Ovary (tissue), 9 donors: ENCODE measurements around the gene GJB5. TPM values are rescaled to one million over a fixed set of nuclear protein-coding genes. Genes with fewer than 3 reads are reported as not detected.

Experiments used
- DNase-seq, 5 donors: peaks; one replicate each; pipeline ENCODE4 v3.0.0-alpha.2; 2019 to 2020
- H3K27ac ChIP-seq, 2 donors: fragments of 200-600 bp; one replicate each; pipeline versions ENCODE4 v1.5.1 to v1.8.0; 2019 to 2022
- H3K27me3 ChIP-seq: fragments of 200-600 bp; one replicate; pipeline ENCODE4 v1.8.0; 2022
- H3K36me3 ChIP-seq: fragments of 200-600 bp; sonication (generic); one replicate; pipeline ENCODE4 v1.5.1; 2019
- H3K4me1 ChIP-seq: one replicate; pipeline ENCODE4 v1.8.1; 2013; ENCODE audit warnings: mild to moderate bottlenecking, moderate library complexity; ENCODE audit not compliant: insufficient read depth
- H3K4me3 ChIP-seq: fragments of 200-600 bp; sonication (generic); one replicate; pipeline ENCODE4 v1.5.1; 2017
- H3K9me3 ChIP-seq, 2 donors: fragments of 200-600 bp in 1 of 2; sonication (generic) in 1 of 2; one replicate each; pipeline versions ENCODE4 v1.5.1 to v1.8.1; 2013 to 2019; ENCODE audit warnings: mild to moderate bottlenecking in 1 of 2, moderate library complexity in 1 of 2
- EP300 ChIP-seq: sonication (generic); formaldehyde crosslinking; IDR thresholded peaks from one replicate; pipeline ENCODE4 v1.6.1; 2017; ENCODE audit warnings: antibody characterized with exemption
- POLR2A ChIP-seq: fragments of 450-650 bp; IDR thresholded peaks from one replicate; pipeline ENCODE4 v1.6.1; 2017; ENCODE audit warnings: antibody characterized with exemption, mild to moderate bottlenecking, moderate library complexity
- WGBS, 3 donors: extraction: QIAGEN DNeasy Blood & Tissue Kit in 1 of 3; methylation state at CpG; one replicate each; pipeline versions ENCODE4 v1.1.5 to v1.1.7; 2013 to 2017; 5-methylcytosine and 5-hydroxymethylcytosine counted together
- intact Hi-C, 4 donors: fragments of 100-400 bp; cut with DNase I; formaldehyde crosslinking; loops; one replicate each; pipeline versions ENCODE4 v1.11.0 to v1.15.1; 2022 to 2023
- polyA plus RNA-seq, 2 donors: library from polyadenylated mRNA; stranded (reverse); fragments of 200-250 nt in 1 of 2; fragments of 350-450 nt in 1 of 2; fragmentation: Illumina TruSeq in 1 of 2; extraction: RNeasy Lipid Tissue Mini Kit (QIAGEN cat#74804) in 1 of 2; gene quantifications; one replicate each; pipeline ENCODE4 v1.2.3, GENCODE V29; 2013 to 2014
- total RNA-seq, 7 donors: library from RNA; depleted of rRNA in 2 of 7; stranded (reverse); fragments of >200 nt in 2 of 7; fragmentation: NEBNext Ultra II Directional in 3 of 7; extraction: Animal tissue kit (Norgen Biotek cat#: 25700) in 3 of 7; gene quantifications; one replicate each; pipeline versions ENCODE4 v1.1.0 to v1.2.4, GENCODE V29; 2016 to 2023
- TF ChIP-seq, protein P1 (sequence below), 3 donors: fragments of 450-650 bp in 2 of 3; fragments of 200-600 bp in 1 of 3; IDR thresholded peaks; one replicate each; pipeline versions ENCODE4 v1.5.1 to v1.8.0; 2016 to 2022; ENCODE audit warnings: antibody characterized with exemption in 3 of 3, mild to moderate bottlenecking in 1 of 3
- donor health status: DM: no; HTN: no; CAD: no; lungs with moderate emphysema.
- donor health status: DM: no; HTN: no; CAD: no.
- donor health status: Bipolar disorder and iron deficiency.
- donor health status: DM: yes; HTN: yes; CAD: no.
- donor health status: DM: no; HTN: no; CAD: no.
- donor health status: DM: yes; HTN: yes; CAD: no.

GJB5 gene
- total and polyA plus RNA-seq, 9 donors = not detected

DNA sequence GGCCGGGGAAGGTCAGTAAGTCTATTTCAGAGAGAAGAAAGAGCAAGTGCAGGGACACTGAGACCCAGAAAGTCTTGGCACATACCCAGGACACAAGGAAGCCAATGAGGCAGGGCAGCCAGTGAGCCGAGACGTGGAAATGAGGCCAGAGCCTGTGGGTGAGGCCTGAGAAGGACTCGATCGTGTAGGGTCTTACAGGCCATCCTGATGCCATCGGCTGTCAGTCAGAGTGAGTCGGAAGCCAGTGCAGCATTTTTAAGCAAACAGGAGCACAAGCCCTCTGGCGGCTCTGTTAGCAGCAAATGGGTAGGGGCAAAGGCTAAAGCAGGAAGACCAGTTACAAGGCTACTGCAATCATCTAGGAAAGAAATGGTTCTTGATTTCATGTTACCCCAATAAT is 20.1 kb downstream of the GJB5 start:
- Histone ChIP-seq H3K4me3 (no peak overlapping the region), H3K27ac (no peak overlapping the region), H3K36me3 (no peaks in the 10 kb centered on the region), H3K9me3 (no peaks in the 10 kb centered on the region), H3K4me1 (no peaks in the 10 kb centered on the region), H3K27me3 (no peaks in the 10 kb centered on the region)
- DNase-seq = no peak
- TF ChIP-seq, protein P1, sequence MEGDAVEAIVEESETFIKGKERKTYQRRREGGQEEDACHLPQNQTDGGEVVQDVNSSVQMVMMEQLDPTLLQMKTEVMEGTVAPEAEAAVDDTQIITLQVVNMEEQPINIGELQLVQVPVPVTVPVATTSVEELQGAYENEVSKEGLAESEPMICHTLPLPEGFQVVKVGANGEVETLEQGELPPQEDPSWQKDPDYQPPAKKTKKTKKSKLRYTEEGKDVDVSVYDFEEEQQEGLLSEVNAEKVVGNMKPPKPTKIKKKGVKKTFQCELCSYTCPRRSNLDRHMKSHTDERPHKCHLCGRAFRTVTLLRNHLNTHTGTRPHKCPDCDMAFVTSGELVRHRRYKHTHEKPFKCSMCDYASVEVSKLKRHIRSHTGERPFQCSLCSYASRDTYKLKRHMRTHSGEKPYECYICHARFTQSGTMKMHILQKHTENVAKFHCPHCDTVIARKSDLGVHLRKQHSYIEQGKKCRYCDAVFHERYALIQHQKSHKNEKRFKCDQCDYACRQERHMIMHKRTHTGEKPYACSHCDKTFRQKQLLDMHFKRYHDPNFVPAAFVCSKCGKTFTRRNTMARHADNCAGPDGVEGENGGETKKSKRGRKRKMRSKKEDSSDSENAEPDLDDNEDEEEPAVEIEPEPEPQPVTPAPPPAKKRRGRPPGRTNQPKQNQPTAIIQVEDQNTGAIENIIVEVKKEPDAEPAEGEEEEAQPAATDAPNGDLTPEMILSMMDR (IDR thresholded peaks at IDR 0.05) = no peak
- no peak for TF ChIP-seq EP300
- no peak for TF ChIP-seq POLR2A
- intact Hi-C loops = no loop called here
- 54 to 62% (median 55%) methylated on average over 8 of the region's 8 CpGs for WGBS, 3 donors

DNA sequence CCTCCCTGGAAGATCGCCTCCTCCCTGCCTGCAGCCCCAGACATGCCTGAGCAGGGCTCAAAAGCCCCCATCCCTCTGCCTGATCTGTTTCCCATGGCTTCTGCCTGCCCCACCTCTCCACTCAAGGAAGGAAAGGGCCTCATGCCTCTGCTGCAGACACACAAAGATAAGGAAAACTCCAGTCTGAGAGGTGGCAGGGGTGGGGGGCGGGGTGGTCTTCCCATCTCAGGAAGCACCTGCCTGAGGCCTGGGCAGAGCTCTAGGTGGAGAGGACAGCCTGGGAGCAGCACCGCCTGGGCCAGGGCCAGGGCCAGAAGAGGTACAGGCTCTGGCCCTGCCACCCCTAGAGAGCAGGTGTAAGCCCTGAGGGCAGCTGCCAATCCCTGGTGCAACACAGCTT is 22.1 kb downstream of the GJB5 start:
- TF ChIP-seq POLR2A (no peak), EP300 (no peak)
- TF ChIP-seq, protein P1 (IDR thresholded peaks at IDR 0.05) = no peak
- peaks cover 4% of the 10 kb centered on the region for H3K4me1 ChIP-seq
- no peaks in the 10 kb centered on the region for H3K36me3 ChIP-seq
- intact Hi-C loops = no loop called here
- no peak overlapping the region for H3K27ac ChIP-seq
- no peaks in the 10 kb centered on the region for H3K9me3 ChIP-seq
- H3K4me3 ChIP-seq = no peak overlapping the region
- 79 to 92% (median 85%) methylated on average over 3 of the region's 3 CpGs for WGBS, 3 donors
- DNase-seq = no peak
- no peaks in the 10 kb centered on the region for H3K27me3 ChIP-seq

DNA sequence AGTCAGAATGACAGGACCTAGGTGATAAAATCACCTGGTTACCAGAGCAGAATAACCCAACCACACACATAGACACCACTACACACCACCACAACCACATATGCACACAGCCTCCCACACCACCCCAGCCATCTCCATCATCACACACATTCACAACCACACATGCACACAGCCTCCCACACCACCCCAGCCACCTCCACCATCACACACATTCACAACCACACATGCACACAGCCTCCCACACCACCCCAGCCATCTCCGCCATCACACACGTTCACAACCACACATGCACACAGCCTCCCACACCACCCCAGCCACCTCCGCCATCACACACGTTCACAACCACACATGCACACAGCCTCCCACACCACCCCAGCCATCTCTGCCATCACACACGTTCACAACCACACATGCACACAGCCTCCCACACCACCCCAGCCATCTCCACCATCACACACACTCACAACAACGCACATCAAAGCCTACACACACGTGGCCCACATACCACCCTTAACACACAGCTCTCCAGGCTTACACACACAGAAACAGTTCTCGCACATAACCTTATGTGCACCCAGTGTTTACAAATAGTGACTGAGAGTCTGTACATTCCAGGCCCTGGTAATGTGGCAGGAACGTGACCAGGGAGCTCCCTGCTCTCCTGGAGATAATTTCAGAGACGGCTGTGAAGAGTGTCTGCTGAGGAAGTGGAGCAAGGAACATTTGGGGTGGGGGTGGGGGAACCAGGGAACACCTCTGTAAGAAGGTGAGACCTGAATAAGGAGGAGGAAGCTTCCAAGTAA is 22.9 kb downstream of the GJB5 start:
- H3K9me3 ChIP-seq = no peaks in the 10 kb centered on the region
- 47 to 58% (median 47%) methylated on average over 10 of the region's 10 CpGs for WGBS, 3 donors

DNA sequence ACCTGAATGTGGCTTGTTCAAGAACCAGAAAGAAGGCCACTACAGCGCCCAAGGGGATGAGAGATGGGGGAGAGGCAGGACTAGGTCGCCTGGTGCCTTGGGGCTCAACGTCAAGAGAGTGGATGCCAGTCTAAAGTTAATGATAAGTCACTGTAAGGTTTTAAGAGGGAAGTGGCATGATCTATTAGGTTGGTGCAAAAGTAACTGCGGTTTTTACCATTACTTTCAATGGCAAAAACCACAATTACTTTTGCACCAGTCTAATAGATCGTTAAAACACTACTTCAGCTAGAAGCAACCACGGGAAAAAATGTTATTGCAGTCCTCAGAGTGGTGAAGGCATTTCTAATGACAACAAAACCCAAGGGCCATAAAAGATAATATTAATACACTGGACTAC is 23.5 kb downstream of the GJB5 start:
- H3K9me3 ChIP-seq = no peaks in the 10 kb centered on the region
- H3K36me3 ChIP-seq = no peaks in the 10 kb centered on the region
- H3K27ac ChIP-seq = no peak overlapping the region
- no peak for DNase-seq
- H3K4me3 ChIP-seq = no peak overlapping the region
- TF ChIP-seq EP300 = no peak
- TF ChIP-seq POLR2A = no peak
- TF ChIP-seq, protein P1 (IDR thresholded peaks at IDR 0.05) = no peak
- intact Hi-C loops = no loop called here
- no peaks in the 10 kb centered on the region for H3K27me3 ChIP-seq
- H3K4me1 ChIP-seq = peaks cover 4% of the 10 kb centered on the region
- WGBS, 3 donors = 58 to 64% (median 61%) methylated on average over 6 of the region's 6 CpGs

More for the DNA sequence above, 22.9 kb downstream of the GJB5 start:
- intact Hi-C loops = no loop called here
- H3K4me1 ChIP-seq = peaks cover 4% of the 10 kb centered on the region
- H3K4me3 ChIP-seq = no peak overlapping the region
- TF ChIP-seq EP300 (no peak), POLR2A (no peak)
- TF ChIP-seq, protein P1 (IDR thresholded peaks at IDR 0.05) = no peak
- H3K27me3 ChIP-seq = no peaks in the 10 kb centered on the region
- no peak for DNase-seq
- H3K36me3 ChIP-seq = no peaks in the 10 kb centered on the region
- no peak overlapping the region for H3K27ac ChIP-seq
